ENCODE results near the gene CYP4F12. TPM values are rescaled to one million over a fixed set of nuclear protein-coding genes. Genes with fewer than 3 reads are reported as not detected.
"Not testable (repeated sequence)": the region's sequence is repeated elsewhere in the genome, so short reads cannot be mapped to it uniquely, and the experiment has no call there.

The CYP4F12 gene
- total RNA-seq, 1 donor from 2014 or later: not detected

- Mint-ChIP-seq H3K4me3 (no peak overlapping the region), H3K36me3 (ENCODE audit: low read depth) (peaks cover 10% of the 10 kb centered on the region), H3K4me1 (no peaks in the 10 kb centered on the region), H3K27me3 (ENCODE audit: low read depth) (no peaks in the 10 kb centered on the region), H3K27ac (ENCODE audit: unreplicated experiment) (no peak overlapping the region), H3K9me3 (peaks cover 29% of the 10 kb centered on the region)
- no peak for TF ChIP-seq CTCF (conservative IDR thresholded peaks at IDR 0.05)
- DNase-seq (ENCODE audit: low read depth, low spot score): no peak
Measured at GRCh38 chr19:15643387-15643786, 29.5 kb upstream of the CYP4F12 start.

GRCh38 chr19:15644066-15644741, 28.7 kb upstream of the CYP4F12 start:
- no peak overlapping the region for H3K4me3 Mint-ChIP-seq
- no peak overlapping the region for H3K27ac Mint-ChIP-seq (ENCODE audit: unreplicated experiment)
- H3K9me3 Mint-ChIP-seq: peaks cover 33% of the 10 kb centered on the region
- no peaks in the 10 kb centered on the region for H3K27me3 Mint-ChIP-seq (ENCODE audit: low read depth)
- H3K4me1 Mint-ChIP-seq: no peaks in the 10 kb centered on the region
- no peak for DNase-seq (ENCODE audit: low read depth, low spot score)
- TF ChIP-seq CTCF (conservative IDR thresholded peaks at IDR 0.05): no peak
- H3K36me3 Mint-ChIP-seq (ENCODE audit: low read depth): peaks cover 10% of the 10 kb centered on the region

- no peaks in the 10 kb centered on the region for H3K4me1 Mint-ChIP-seq
- H3K9me3 Mint-ChIP-seq: peaks cover 36% of the 10 kb centered on the region
- peaks cover 10% of the 10 kb centered on the region for H3K36me3 Mint-ChIP-seq (ENCODE audit: low read depth)
- H3K27me3 Mint-ChIP-seq (ENCODE audit: low read depth): no peaks in the 10 kb centered on the region
- no peak overlapping the region for H3K4me3 Mint-ChIP-seq
- DNase-seq (ENCODE audit: low read depth, low spot score): no peak
- H3K27ac Mint-ChIP-seq (ENCODE audit: unreplicated experiment): no peak overlapping the region
- TF ChIP-seq CTCF (conservative IDR thresholded peaks at IDR 0.05): no peak
Measured at GRCh38 chr19:15644816-15645215, 28.1 kb upstream of the CYP4F12 start.

- H3K4me1 Mint-ChIP-seq: no peaks in the 10 kb centered on the region
- TF ChIP-seq CTCF (conservative IDR thresholded peaks at IDR 0.05): no peak
- H3K27ac Mint-ChIP-seq (ENCODE audit: unreplicated experiment): no peak overlapping the region
- peaks cover 36% of the 10 kb centered on the region for H3K9me3 Mint-ChIP-seq
- H3K4me3 Mint-ChIP-seq: no peak overlapping the region
- H3K27me3 Mint-ChIP-seq (ENCODE audit: low read depth): no peaks in the 10 kb centered on the region
- DNase-seq (ENCODE audit: low read depth, low spot score): no peak
- peaks cover 4% of the 10 kb centered on the region for H3K36me3 Mint-ChIP-seq (ENCODE audit: low read depth)
Measured at GRCh38 chr19:15649526-15649925, 23.4 kb upstream of the CYP4F12 start.

GRCh38 chr19:15650123-15650522, 22.8 kb upstream of the CYP4F12 start:
- DNase-seq (ENCODE audit: low read depth, low spot score); H3K27me3 Mint-ChIP-seq (ENCODE audit: low read depth); H3K4me3 Mint-ChIP-seq; H3K36me3 Mint-ChIP-seq (ENCODE audit: low read depth); H3K4me1 Mint-ChIP-seq; H3K27ac Mint-ChIP-seq (ENCODE audit: unreplicated experiment): not testable (repeated sequence)
- peaks cover 35% of the 10 kb centered on the region for H3K9me3 Mint-ChIP-seq

GRCh38 chr19:15651791-15652190, 21.1 kb upstream of the CYP4F12 start:
- no peak for DNase-seq (ENCODE audit: low read depth, low spot score)
- no peak for TF ChIP-seq CTCF (conservative IDR thresholded peaks at IDR 0.05)
- H3K36me3 Mint-ChIP-seq (ENCODE audit: low read depth): peaks cover 6% of the 10 kb centered on the region
- no peak overlapping the region for H3K4me3 Mint-ChIP-seq
- no peaks in the 10 kb centered on the region for H3K27me3 Mint-ChIP-seq (ENCODE audit: low read depth)
- H3K27ac Mint-ChIP-seq (ENCODE audit: unreplicated experiment): no peak overlapping the region
- H3K9me3 Mint-ChIP-seq: peaks cover 32% of the 10 kb centered on the region
- H3K4me1 Mint-ChIP-seq: no peaks in the 10 kb centered on the region

All from neural crest cell (in vitro differentiated cells).